ENCODE results near the gene RSPO4. TPM values are rescaled to one million over a fixed set of nuclear protein-coding genes. Genes with fewer than 3 reads are reported as not detected.

RSPO4 gene
- total and polyA plus RNA-seq, 2 of the 8 experiments (the other 6 are each of a cell fraction or from before 2014, with no cell fraction given), result 3.4 to 6.4 TPM

DNA sequence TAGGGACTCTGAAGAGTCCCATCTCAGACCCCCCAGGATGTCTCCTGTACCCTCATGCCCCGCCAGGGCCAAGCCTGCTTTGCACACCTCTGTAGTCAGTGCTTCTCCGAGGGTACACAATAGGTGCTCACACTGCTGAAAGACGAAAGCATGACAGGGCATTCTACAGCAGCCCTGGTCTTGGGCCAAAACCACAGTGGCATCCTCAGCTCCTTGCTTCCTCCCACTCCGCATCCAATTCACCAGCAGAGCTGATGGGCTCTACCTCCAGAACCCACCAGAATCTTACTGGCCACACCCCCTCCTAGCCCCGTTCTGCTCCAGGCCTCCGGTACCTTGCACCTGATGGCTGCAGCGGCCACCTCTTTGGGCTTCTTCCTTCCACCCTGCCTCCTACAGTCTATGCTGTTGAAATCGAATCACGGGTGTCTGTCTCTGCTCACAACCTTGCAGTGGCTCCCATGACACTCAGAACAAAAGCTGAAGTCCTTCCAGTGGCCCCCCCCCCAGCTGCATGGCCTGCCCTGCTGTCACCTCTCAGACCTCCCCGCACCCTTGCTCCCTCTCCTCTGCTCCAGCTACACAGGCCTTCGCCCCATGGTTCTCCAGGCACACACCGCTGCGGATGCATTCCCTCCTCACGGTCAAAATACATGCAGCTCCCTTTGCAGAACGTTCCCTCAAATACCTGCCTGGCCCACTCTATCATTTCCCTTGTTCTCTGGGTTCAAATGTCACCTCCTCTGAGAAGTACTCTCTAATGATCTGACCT, 87.2 kb downstream of the RSPO4 start:
- Histone ChIP-seq H3K4ac (replicated peaks; ENCODE audit: insufficient read length, low read depth, low read length) (peak overlapping the region; percentile 25), H3K23me2 (ENCODE audit: low read depth, low read length) (no peaks in the 10 kb centered on the region; the same call in 1 of the 2 replicates), H3K4me2 (ENCODE audit: insufficient read depth in 1 of 2, low read depth in 2 of 2, low read length in 2 of 2) (no peak overlapping the region), H3K14ac (ENCODE audit: insufficient read length) (no peak overlapping the region), H3K79me1 (ENCODE audit: low read depth, low read length) (no peaks in the 10 kb centered on the region), H3K27ac (ENCODE audit: low read depth, low read length) (no peak overlapping the region), H3K9ac (replicated peaks in 1 of 4; ENCODE audit: extremely low read depth in 1 of 4, low read depth in 3 of 4, low read length in 3 of 4) (no peak overlapping the region), H2AFZ (ENCODE audit: low read length) (no peak overlapping the region), H3K4me3 (ENCODE audit: extremely low read depth in 1 of 4, insufficient read depth in 2 of 4, low read depth in 3 of 4, low read length in 4 of 4) (no peak overlapping the region), H4K8ac (ENCODE audit: extremely low read depth, insufficient read depth, low read length) (peak overlapping the region; percentile 42; the same call in 1 of the 2 replicates), H3K4me1 (replicated peaks in 1 of 4; ENCODE audit: control insufficient read depth in 3 of 4, insufficient read depth in 4 of 4, low read length in 3 of 4) (peaks cover 0 to 16% (median 5%) of the 10 kb centered on the region in 4 experiments; a peak in 4 of 7 replicates), H3K23ac (ENCODE audit: insufficient read length) (no peak overlapping the region), H3K9me3 (ENCODE audit: insufficient read depth in 2 of 2, low read depth in 1 of 2, low read length in 1 of 2) (no peaks in the 10 kb centered on the region), H2BK20ac (ENCODE audit: low read length) (no peak overlapping the region), H2BK12ac (ENCODE audit: low read depth, low read length) (0 out of 2 replicates have a peak overlapping the region, but pooled peaks have one; percentile 17), H4K91ac (replicated peaks; ENCODE audit: insufficient read length, low read length) (no peak overlapping the region), H2BK5ac (ENCODE audit: low read depth, low read length) (no peak overlapping the region), H2BK15ac (ENCODE audit: low read length) (no peak overlapping the region), H3K27me3 (replicated peaks in 1 of 4; ENCODE audit: control insufficient read depth in 3 of 4, extremely low read depth in 1 of 4, insufficient read depth in 3 of 4, low read length in 3 of 4) (peaks cover 0 to 3% (median 0%) of the 10 kb centered on the region in 4 experiments; a peak in 1 of 7 replicates), H2AK5ac (ENCODE audit: low read depth, low read length) (no peak overlapping the region), H4K20me1 (replicated peaks in 1 of 2; ENCODE audit: control insufficient read depth in 1 of 2, insufficient read depth in 2 of 2, low read length in 2 of 2) (no peaks in the 10 kb centered on the region), H3K36me3 (ENCODE audit: control insufficient read depth in 2 of 4, insufficient read depth in 4 of 4, low read length in 3 of 4) (no peaks in the 10 kb centered on the region), H3K18ac (ENCODE audit: extremely low read depth, low read length) (no peak overlapping the region), H3K79me2 (ENCODE audit: control insufficient read depth in 1 of 2, insufficient read depth in 2 of 2, low read length in 2 of 2) (no peaks in the 10 kb centered on the region), H3K56ac (replicated peaks; ENCODE audit: insufficient read length, low read depth, low read length) (no peak overlapping the region), H4K5ac (ENCODE audit: insufficient read length, low read depth, low read length) (no peak overlapping the region), H2BK120ac (replicated peaks; ENCODE audit: low read depth, low read length) (no peak overlapping the region)
- FAIRE-seq (no peak), DNase-seq (ENCODE audit: low read depth in 1 of 2, low spot score in 2 of 2) (no peak)
- WGBS, 2 experiments (ENCODE audit: extremely low coverage in 1 of 2, insufficient coverage in 1 of 2, insufficient read length in 1 of 2, insufficient replicate concordance in 2 of 2, low coverage in 1 of 2, low lambda C conversion rate in 2 of 2, missing lambda C conversion rate in 1 of 2), result 90% methylated on average over 15 of the region's 15 CpGs; no CpG with 5 or more reads in 1 of the 2 experiments
- CTCF ChIA-PET (ENCODE audit: partially characterized antibody), result interaction anchor here (0.6 to 6.7 kb wide), 9 partner anchors 9 to 272 kb away, joined by 3 to 79 read pairs (median 3); no protein-coding TSS in a partner anchor
- POLR2A ChIA-PET (ENCODE audit: partially characterized antibody), result interaction anchor here (1.1 to 1.2 kb wide), 2 partner anchors 9 to 28 kb away, joined by 3 to 6 read pairs; no protein-coding TSS in a partner anchor
- TF ChIP-seq SIRT6 (IDR thresholded peaks at IDR 0.05; ENCODE audit: low read length) (no peak), GTF2F1 (IDR thresholded peaks at IDR 0.05; ENCODE audit: borderline replicate concordance, low read depth, low read length) (no peak), MAFK (IDR thresholded peaks at IDR 0.05; ENCODE audit: low read depth, low read length) (no peak), KDM1A (IDR thresholded peaks at IDR 0.05; ENCODE audit: borderline replicate concordance, low read length) (no peak), RBBP5 (IDR thresholded peaks at IDR 0.05; ENCODE audit: borderline replicate concordance, low read depth, low read length) (no peak), RNF2 (IDR thresholded peaks at IDR 0.05; ENCODE audit: borderline replicate concordance, low read depth, low read length, missing control alignments, poor library complexity, severe bottlenecking) (no peak)
- TF ChIP-seq, protein P1, sequence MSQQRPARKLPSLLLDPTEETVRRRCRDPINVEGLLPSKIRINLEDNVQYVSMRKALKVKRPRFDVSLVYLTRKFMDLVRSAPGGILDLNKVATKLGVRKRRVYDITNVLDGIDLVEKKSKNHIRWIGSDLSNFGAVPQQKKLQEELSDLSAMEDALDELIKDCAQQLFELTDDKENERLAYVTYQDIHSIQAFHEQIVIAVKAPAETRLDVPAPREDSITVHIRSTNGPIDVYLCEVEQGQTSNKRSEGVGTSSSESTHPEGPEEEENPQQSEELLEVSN (IDR thresholded peaks at IDR 0.05), result no peak

Data from H1 (cell line).